G401.6 (cell line): Measurements from ENCODE around the gene NKX1-2.

ENCODE experiments used
- FAIRE-seq: peaks from 2 replicates; lab custom pipeline; 2012; peaks lifted over from hg19 to GRCh38; lab: Jason Lieb, UNC

The NKX1-2 gene

GRCh38 chr10:124474514-124475070, 24.8 kb upstream of the NKX1-2 start:
- FAIRE-seq: no peak

GRCh38 chr10:124473070-124473469, 23.2 kb upstream of the NKX1-2 start:
- FAIRE-seq: no peak

GRCh38 chr10:124472071-124472470, 22.2 kb upstream of the NKX1-2 start:
- no peak for FAIRE-seq

GRCh38 chr10:124470544-124471434, 21.0 kb upstream of the NKX1-2 start:
- FAIRE-seq: no peak

- FAIRE-seq: no peak
Observed at GRCh38 chr10:124469956-124470484, 20.2 kb upstream of the NKX1-2 start.

- no peak for FAIRE-seq
Observed at GRCh38 chr10:124468624-124469023, 18.8 kb upstream of the NKX1-2 start.

GRCh38 chr10:124467165-124467564, 17.3 kb upstream of the NKX1-2 start:
- FAIRE-seq: no peak

- FAIRE-seq: no peak
Observed at GRCh38 chr10:124465777-124466488, 16.1 kb upstream of the NKX1-2 start.

GRCh38 chr10:124465003-124465776, 15.4 kb upstream of the NKX1-2 start:
- no peak for FAIRE-seq

- no peak for FAIRE-seq
Observed at GRCh38 chr10:124464028-124464965, 14.5 kb upstream of the NKX1-2 start.

- FAIRE-seq: no peak
Observed at GRCh38 chr10:124462348-124462695, 12.5 kb upstream of the NKX1-2 start.

GRCh38 chr10:124461642-124462347, 12.0 kb upstream of the NKX1-2 start, which contains the start of gene LHPP:
Gene LHPP (plus strand): TSS chr10:124461823. CDS start chr10:124461863, 40 bp downstream.
- FAIRE-seq: no peak

- no peak for FAIRE-seq
Observed at GRCh38 chr10:124460144-124460543, 10.3 kb upstream of the NKX1-2 start.

- no peak for FAIRE-seq
Observed at GRCh38 chr10:124459395-124459794, 9.6 kb upstream of the NKX1-2 start.

GRCh38 chr10:124458889-124459288, 9.1 kb upstream of the NKX1-2 start:
- FAIRE-seq: no peak

GRCh38 chr10:124458473-124458872, 8.6 kb upstream of the NKX1-2 start:
- FAIRE-seq: no peak

GRCh38 chr10:124455441-124455840, 5.6 kb upstream of the NKX1-2 start:
- FAIRE-seq: no peak

GRCh38 chr10:124453960-124454610, 4.2 kb upstream of the NKX1-2 start:
- FAIRE-seq: no peak

GRCh38 chr10:124451276-124451675, 1.4 kb upstream of the NKX1-2 start:
- FAIRE-seq: no peak

- no peak for FAIRE-seq
Observed at GRCh38 chr10:124450783-124451057, 885 bp upstream of the NKX1-2 start.
